ENCODE results near the gene BLM. TPM values are rescaled to one million over a fixed set of nuclear protein-coding genes. Genes with fewer than 3 reads are reported as not detected.

The BLM gene
- polyA plus RNA-seq, 1 of the 3 experiments (the other 2 are of a cell fraction), result 2.7 TPM

DNA sequence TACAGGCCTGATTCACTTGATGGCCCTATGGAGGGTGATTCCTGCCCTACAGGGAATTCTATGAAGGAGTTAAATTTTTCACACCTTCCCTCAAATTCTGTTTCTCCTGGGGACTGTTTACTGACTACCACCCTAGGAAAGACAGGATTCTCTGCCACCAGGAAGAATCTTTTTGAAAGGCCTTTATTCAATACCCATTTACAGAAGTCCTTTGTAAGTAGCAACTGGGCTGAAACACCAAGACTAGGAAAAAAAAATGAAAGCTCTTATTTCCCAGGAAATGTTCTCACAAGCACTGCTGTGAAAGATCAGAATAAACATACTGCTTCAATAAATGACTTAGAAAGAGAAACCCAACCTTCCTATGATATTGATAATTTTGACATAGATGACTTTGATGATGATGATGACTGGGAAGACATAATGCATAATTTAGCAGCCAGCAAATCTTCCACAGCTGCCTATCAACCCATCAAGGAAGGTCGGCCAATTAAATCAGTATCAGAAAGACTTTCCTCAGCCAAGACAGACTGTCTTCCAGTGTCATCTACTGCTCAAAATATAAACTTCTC is 43.6 kb downstream of the BLM start:
- Histone ChIP-seq H3K4me3 (ENCODE audit: low read depth in 2 of 2, low read length in 1 of 2) (no peak overlapping the region), H3F3A (replicated peaks; ENCODE audit: insufficient read depth) (no peaks in the 10 kb centered on the region), H3K27ac (ENCODE audit: low read depth in 2 of 2, low read length in 1 of 2) (no peak overlapping the region), H4K20me1 (ENCODE audit: insufficient read depth) (no peaks in the 10 kb centered on the region), H2AFZ (ENCODE audit: low read depth) (peak overlapping the region; percentile 43; the same call in 1 of the 2 replicates), H3K9ac (no peak overlapping the region), H3K4me1 (ENCODE audit: control insufficient read depth in 1 of 2, insufficient read depth in 2 of 2, low read depth in 1 of 2, low read length in 1 of 2) (peaks cover 0 to 6% of the 10 kb centered on the region in 2 experiments; a peak in 2 of 4 replicates), H3K36me3 (replicated peaks in 1 of 2; ENCODE audit: control insufficient read depth in 1 of 2, insufficient read depth in 2 of 2, low read length in 1 of 2) (peaks cover 0 to 4% of the 10 kb centered on the region in 2 experiments), H3K9me3 (no peaks in the 10 kb centered on the region), H3K4me2 (no peak overlapping the region), H3K9me2 (no peaks in the 10 kb centered on the region), H3K27me3 (ENCODE audit: insufficient read depth) (no peaks in the 10 kb centered on the region), H3K79me2 (ENCODE audit: insufficient read depth) (no peaks in the 10 kb centered on the region)
- 95% methylated on average over 1 of the region's 1 CpG for WGBS (ENCODE audit: low lambda C conversion rate)
- DNase-seq, result no peak
- TF ChIP-seq, protein P1, sequence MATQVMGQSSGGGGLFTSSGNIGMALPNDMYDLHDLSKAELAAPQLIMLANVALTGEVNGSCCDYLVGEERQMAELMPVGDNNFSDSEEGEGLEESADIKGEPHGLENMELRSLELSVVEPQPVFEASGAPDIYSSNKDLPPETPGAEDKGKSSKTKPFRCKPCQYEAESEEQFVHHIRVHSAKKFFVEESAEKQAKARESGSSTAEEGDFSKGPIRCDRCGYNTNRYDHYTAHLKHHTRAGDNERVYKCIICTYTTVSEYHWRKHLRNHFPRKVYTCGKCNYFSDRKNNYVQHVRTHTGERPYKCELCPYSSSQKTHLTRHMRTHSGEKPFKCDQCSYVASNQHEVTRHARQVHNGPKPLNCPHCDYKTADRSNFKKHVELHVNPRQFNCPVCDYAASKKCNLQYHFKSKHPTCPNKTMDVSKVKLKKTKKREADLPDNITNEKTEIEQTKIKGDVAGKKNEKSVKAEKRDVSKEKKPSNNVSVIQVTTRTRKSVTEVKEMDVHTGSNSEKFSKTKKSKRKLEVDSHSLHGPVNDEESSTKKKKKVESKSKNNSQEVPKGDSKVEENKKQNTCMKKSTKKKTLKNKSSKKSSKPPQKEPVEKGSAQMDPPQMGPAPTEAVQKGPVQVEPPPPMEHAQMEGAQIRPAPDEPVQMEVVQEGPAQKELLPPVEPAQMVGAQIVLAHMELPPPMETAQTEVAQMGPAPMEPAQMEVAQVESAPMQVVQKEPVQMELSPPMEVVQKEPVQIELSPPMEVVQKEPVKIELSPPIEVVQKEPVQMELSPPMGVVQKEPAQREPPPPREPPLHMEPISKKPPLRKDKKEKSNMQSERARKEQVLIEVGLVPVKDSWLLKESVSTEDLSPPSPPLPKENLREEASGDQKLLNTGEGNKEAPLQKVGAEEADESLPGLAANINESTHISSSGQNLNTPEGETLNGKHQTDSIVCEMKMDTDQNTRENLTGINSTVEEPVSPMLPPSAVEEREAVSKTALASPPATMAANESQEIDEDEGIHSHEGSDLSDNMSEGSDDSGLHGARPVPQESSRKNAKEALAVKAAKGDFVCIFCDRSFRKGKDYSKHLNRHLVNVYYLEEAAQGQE (IDR thresholded peaks at IDR 0.05; ENCODE audit: low read depth, low read length), result no peak
- TF ChIP-seq, protein P2, sequence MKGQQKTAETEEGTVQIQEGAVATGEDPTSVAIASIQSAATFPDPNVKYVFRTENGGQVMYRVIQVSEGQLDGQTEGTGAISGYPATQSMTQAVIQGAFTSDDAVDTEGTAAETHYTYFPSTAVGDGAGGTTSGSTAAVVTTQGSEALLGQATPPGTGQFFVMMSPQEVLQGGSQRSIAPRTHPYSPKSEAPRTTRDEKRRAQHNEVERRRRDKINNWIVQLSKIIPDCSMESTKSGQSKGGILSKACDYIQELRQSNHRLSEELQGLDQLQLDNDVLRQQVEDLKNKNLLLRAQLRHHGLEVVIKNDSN (IDR thresholded peaks at IDR 0.05; ENCODE audit: borderline replicate concordance, low read depth), result no peak
- TF ChIP-seq FOXJ3 (CRISPR knock-in tag; IDR thresholded peaks at IDR 0.05) (no peak), TEAD4 (IDR thresholded peaks at IDR 0.05; ENCODE audit: borderline replicate concordance, insufficient read depth) (no peak), ELF1 (IDR thresholded peaks at IDR 0.05) (no peak)
- TF ChIP-seq, protein P3, sequence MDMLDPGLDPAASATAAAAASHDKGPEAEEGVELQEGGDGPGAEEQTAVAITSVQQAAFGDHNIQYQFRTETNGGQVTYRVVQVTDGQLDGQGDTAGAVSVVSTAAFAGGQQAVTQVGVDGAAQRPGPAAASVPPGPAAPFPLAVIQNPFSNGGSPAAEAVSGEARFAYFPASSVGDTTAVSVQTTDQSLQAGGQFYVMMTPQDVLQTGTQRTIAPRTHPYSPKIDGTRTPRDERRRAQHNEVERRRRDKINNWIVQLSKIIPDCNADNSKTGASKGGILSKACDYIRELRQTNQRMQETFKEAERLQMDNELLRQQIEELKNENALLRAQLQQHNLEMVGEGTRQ (IDR thresholded peaks at IDR 0.05; ENCODE audit: borderline replicate concordance, low read depth, low read length), result no peak
- POLR2A ChIA-PET, result no interaction called here
- CTCF ChIA-PET, result no interaction called here

DNA sequence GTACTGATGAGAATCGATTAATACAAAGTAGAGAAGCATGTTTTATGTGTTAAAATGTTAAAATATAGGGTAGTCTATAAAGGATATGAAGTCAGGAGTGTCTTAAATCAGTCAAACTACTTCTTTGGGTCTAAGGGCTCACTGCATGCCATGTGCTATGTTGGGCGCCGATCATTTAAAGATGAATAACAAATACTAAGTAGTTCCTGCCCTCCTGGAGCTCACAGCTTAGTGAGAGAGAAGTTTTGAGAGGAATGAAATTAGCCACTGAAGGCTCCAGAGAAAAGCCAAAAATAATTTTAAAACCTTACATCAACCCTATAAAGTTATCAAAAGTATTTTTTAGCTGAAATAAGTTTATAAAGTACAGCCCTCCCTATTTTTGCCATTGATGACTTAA is 44.5 kb downstream of the BLM start:
- ChIA-PET CTCF (interaction anchor here (1.3 kb wide), 1 partner anchor 8 kb away, joined by 4 read pairs; no protein-coding TSS in a partner anchor), POLR2A (no interaction called here)
- Histone ChIP-seq H4K20me1 (ENCODE audit: insufficient read depth) (no peaks in the 10 kb centered on the region), H3K36me3 (replicated peaks in 1 of 2; ENCODE audit: control insufficient read depth in 1 of 2, insufficient read depth in 2 of 2, low read length in 1 of 2) (peaks cover 0 to 8% of the 10 kb centered on the region in 2 experiments), H3F3A (replicated peaks; ENCODE audit: insufficient read depth) (no peaks in the 10 kb centered on the region), H3K27me3 (ENCODE audit: insufficient read depth) (no peaks in the 10 kb centered on the region), H3K4me2 (no peak overlapping the region), H3K4me3 (ENCODE audit: low read depth in 2 of 2, low read length in 1 of 2) (no peak overlapping the region), H3K79me2 (ENCODE audit: insufficient read depth) (no peaks in the 10 kb centered on the region), H3K9ac (no peak overlapping the region), H3K9me3 (no peaks in the 10 kb centered on the region), H3K9me2 (no peaks in the 10 kb centered on the region), H3K4me1 (ENCODE audit: control insufficient read depth in 1 of 2, insufficient read depth in 2 of 2, low read depth in 1 of 2, low read length in 1 of 2) (peaks cover 0 to 6% of the 10 kb centered on the region in 2 experiments; a peak in 2 of 4 replicates), H2AFZ (ENCODE audit: low read depth) (no peak overlapping the region), H3K27ac (ENCODE audit: low read depth in 2 of 2, low read length in 1 of 2) (no peak overlapping the region)
- WGBS (ENCODE audit: low lambda C conversion rate), result 97% methylated on average over 3 of the region's 3 CpGs
- DNase-seq, result no peak
- TF ChIP-seq YY1 (IDR thresholded peaks at IDR 0.05; ENCODE audit: low read depth) (no peak), SMC3 (IDR thresholded peaks at IDR 0.05; ENCODE audit: low read depth, low read length) (no peak), CHD2 (IDR thresholded peaks at IDR 0.05; ENCODE audit: low read length, partially characterized antibody) (no peak), RXRA (IDR thresholded peaks at IDR 0.05; ENCODE audit: borderline replicate concordance, low read depth) (no peak), TEAD4 (IDR thresholded peaks at IDR 0.05; ENCODE audit: borderline replicate concordance, insufficient read depth) (no peak)
- TF ChIP-seq, protein P4, sequence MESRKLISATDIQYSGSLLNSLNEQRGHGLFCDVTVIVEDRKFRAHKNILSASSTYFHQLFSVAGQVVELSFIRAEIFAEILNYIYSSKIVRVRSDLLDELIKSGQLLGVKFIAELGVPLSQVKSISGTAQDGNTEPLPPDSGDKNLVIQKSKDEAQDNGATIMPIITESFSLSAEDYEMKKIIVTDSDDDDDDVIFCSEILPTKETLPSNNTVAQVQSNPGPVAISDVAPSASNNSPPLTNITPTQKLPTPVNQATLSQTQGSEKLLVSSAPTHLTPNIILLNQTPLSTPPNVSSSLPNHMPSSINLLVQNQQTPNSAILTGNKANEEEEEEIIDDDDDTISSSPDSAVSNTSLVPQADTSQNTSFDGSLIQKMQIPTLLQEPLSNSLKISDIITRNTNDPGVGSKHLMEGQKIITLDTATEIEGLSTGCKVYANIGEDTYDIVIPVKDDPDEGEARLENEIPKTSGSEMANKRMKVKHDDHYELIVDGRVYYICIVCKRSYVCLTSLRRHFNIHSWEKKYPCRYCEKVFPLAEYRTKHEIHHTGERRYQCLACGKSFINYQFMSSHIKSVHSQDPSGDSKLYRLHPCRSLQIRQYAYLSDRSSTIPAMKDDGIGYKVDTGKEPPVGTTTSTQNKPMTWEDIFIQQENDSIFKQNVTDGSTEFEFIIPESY (IDR thresholded peaks at IDR 0.05; ENCODE audit: borderline replicate concordance, low read depth), result no peak
- TF ChIP-seq, protein P1 (IDR thresholded peaks at IDR 0.05; ENCODE audit: low read depth, low read length), result no peak
- TF ChIP-seq, protein P2 (IDR thresholded peaks at IDR 0.05; ENCODE audit: borderline replicate concordance, low read depth), result no peak
- TF ChIP-seq, protein P5, sequence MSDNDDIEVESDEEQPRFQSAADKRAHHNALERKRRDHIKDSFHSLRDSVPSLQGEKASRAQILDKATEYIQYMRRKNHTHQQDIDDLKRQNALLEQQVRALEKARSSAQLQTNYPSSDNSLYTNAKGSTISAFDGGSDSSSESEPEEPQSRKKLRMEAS (IDR thresholded peaks at IDR 0.05; ENCODE audit: low read depth), result no peak

Data from SK-N-SH (cell line).